Measurements from ENCODE around the gene PDS5A. TPM values are rescaled to one million over a fixed set of nuclear protein-coding genes. Genes with fewer than 3 reads are reported as not detected.

Gene PDS5A
- 23.5 and 31.7 TPM in 2 replicates for total RNA-seq

DNA sequence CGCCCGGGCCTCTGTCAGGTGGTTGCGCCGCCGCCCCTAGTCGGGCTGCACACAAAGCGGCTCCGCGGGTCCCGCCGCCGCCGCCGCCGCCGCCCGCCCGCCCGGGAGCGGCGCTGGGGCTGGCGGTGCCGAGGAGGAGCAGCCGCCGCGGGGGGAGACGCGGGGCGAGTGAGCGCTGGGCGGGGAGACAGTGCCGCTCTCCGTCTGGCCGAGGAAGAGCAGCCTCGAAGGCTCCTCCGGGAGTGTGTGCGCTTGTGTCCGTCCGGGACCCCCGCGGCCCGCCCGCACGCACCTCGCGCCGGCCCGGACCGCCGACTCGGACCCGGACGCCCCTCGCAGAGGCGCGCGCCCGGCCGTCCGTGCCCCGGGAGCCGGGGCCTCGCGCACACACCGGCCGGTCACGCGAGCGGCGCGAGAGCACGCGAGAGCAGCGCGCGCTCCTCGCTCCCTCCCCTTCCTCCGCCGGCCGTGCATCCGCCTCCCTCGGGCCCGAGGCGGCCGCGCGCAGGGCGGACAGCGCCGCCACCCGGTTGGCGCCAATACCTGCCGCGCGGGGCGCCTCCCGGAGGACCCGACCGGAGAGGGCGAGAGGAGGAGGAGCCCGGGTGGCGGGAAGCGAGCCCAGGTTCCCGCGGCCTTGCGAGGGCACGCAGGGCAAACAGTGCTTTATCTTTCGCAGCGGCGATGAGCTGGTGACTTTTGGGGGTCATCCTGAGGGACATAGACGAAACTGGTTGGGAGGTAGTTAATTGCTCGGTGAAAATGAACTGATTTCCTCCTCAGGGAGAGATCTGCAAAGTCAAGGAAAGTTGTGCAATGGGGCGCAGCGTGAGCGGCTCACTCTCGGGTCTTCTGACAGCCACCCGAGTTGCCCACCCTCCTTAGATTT is at the start of gene PDS5A:
TSS of gene PDS5A (minus strand) at position 423 of the 889 bp plus-strand sequence. CDS start 1,334 bp downstream, outside the sequence.

Other genes with a start within 250 kb of the PDS5A start
- 4.6 and 5.2 TPM in 2 replicates for gene N4BP2, start 78.9 kb upstream of the PDS5A start, total RNA-seq
- gene RHOH, start 219.1 kb upstream of the PDS5A start, total RNA-seq, result under 0.01 TPM in 1 of 2 replicates, not detected in the other